ENCODE measurements around the gene EDRF1.

Gene EDRF1

GRCh38 chr10:125782616-125783015 is 63.1 kb downstream of the EDRF1 start:
- Histone ChIP-seq H3K9ac (no peak overlapping the region), H3K4me2 (ENCODE audit: low read length) (no peak overlapping the region), H3K27ac (no peak overlapping the region), H2AFZ (no peak overlapping the region), H3K79me2 (no peaks in the 10 kb centered on the region), H3K4me1 (no peaks in the 10 kb centered on the region), H3K36me3 (ENCODE audit: control insufficient read depth, insufficient read depth, low read length) (no peaks in the 10 kb centered on the region), H3K27me3 (ENCODE audit: control insufficient read depth, insufficient read depth, low read length) (no peaks in the 10 kb centered on the region), H3K4me3 (ENCODE audit: low read depth, low read length) (no peak overlapping the region), H3K9me3 (ENCODE audit: control insufficient read depth, low read length) (no peaks in the 10 kb centered on the region)
- no peak for TF ChIP-seq CTCF (IDR thresholded peaks at IDR 0.05)

GRCh38 chr10:125783408-125783807 is 63.9 kb downstream of the EDRF1 start:
- no peak overlapping the region for H3K9ac ChIP-seq
- no peaks in the 10 kb centered on the region for H3K4me1 ChIP-seq
- no peaks in the 10 kb centered on the region for H3K79me2 ChIP-seq
- H3K9me3 ChIP-seq (ENCODE audit: control insufficient read depth, low read length) = no peaks in the 10 kb centered on the region
- no peak for TF ChIP-seq CTCF (IDR thresholded peaks at IDR 0.05)
- no peak overlapping the region for H3K4me2 ChIP-seq (ENCODE audit: low read length)
- H2AFZ ChIP-seq = no peak overlapping the region
- H3K27ac ChIP-seq = no peak overlapping the region
- H3K4me3 ChIP-seq (ENCODE audit: low read depth, low read length) = no peak overlapping the region
- H3K36me3 ChIP-seq (ENCODE audit: control insufficient read depth, insufficient read depth, low read length) = no peaks in the 10 kb centered on the region
- H3K27me3 ChIP-seq (ENCODE audit: control insufficient read depth, insufficient read depth, low read length) = no peaks in the 10 kb centered on the region

- no peak overlapping the region for H2AFZ ChIP-seq
- no peaks in the 10 kb centered on the region for H3K36me3 ChIP-seq (ENCODE audit: control insufficient read depth, insufficient read depth, low read length)
- no peaks in the 10 kb centered on the region for H3K79me2 ChIP-seq
- peaks cover 1% of the 10 kb centered on the region for H3K4me1 ChIP-seq
- H3K27ac ChIP-seq = no peak overlapping the region
- H3K9ac ChIP-seq = no peak overlapping the region
- no peak overlapping the region for H3K4me2 ChIP-seq (ENCODE audit: low read length)
- TF ChIP-seq CTCF (IDR thresholded peaks at IDR 0.05) = no peak
- no peaks in the 10 kb centered on the region for H3K9me3 ChIP-seq (ENCODE audit: control insufficient read depth, low read length)
- H3K4me3 ChIP-seq (ENCODE audit: low read depth, low read length) = no peak overlapping the region
- no peaks in the 10 kb centered on the region for H3K27me3 ChIP-seq (ENCODE audit: control insufficient read depth, insufficient read depth, low read length)
Measured at GRCh38 chr10:125783957-125784356, 64.4 kb downstream of the EDRF1 start.

GRCh38 chr10:125785791-125786190 is 66.3 kb downstream of the EDRF1 start:
- no peaks in the 10 kb centered on the region for H3K9me3 ChIP-seq (ENCODE audit: control insufficient read depth, low read length)
- H3K9ac ChIP-seq = no peak overlapping the region
- no peaks in the 10 kb centered on the region for H3K79me2 ChIP-seq
- TF ChIP-seq CTCF (IDR thresholded peaks at IDR 0.05) = no peak
- H2AFZ ChIP-seq = no peak overlapping the region
- H3K4me2 ChIP-seq (ENCODE audit: low read length) = no peak overlapping the region
- no peak overlapping the region for H3K4me3 ChIP-seq (ENCODE audit: low read depth, low read length)
- H3K27ac ChIP-seq = no peak overlapping the region
- H3K4me1 ChIP-seq = peaks cover 12% of the 10 kb centered on the region
- H3K36me3 ChIP-seq (ENCODE audit: control insufficient read depth, insufficient read depth, low read length) = no peaks in the 10 kb centered on the region
- H3K27me3 ChIP-seq (ENCODE audit: control insufficient read depth, insufficient read depth, low read length) = no peaks in the 10 kb centered on the region

GRCh38 chr10:125788156-125789034 is 68.9 kb downstream of the EDRF1 start:
- no peaks in the 10 kb centered on the region for H3K36me3 ChIP-seq (ENCODE audit: control insufficient read depth, insufficient read depth, low read length)
- no peak overlapping the region for H2AFZ ChIP-seq
- H3K27ac ChIP-seq = no peak overlapping the region
- H3K4me3 ChIP-seq (ENCODE audit: low read depth, low read length) = no peak overlapping the region
- H3K9ac ChIP-seq = no peak overlapping the region
- no peaks in the 10 kb centered on the region for H3K27me3 ChIP-seq (ENCODE audit: control insufficient read depth, insufficient read depth, low read length)
- H3K4me2 ChIP-seq (ENCODE audit: low read length) = no peak overlapping the region
- no peaks in the 10 kb centered on the region for H3K9me3 ChIP-seq (ENCODE audit: control insufficient read depth, low read length)
- no peak for TF ChIP-seq CTCF (IDR thresholded peaks at IDR 0.05)
- H3K4me1 ChIP-seq = peaks cover 12% of the 10 kb centered on the region
- no peaks in the 10 kb centered on the region for H3K79me2 ChIP-seq
